GM10266 (cell line): Measurements from ENCODE around the gene IL34.
"Not testable (repeated sequence)": the region's sequence is repeated elsewhere in the genome, so short reads cannot be mapped to it uniquely, and the experiment has no call there.

Source experiments
- DNase-seq: peaks from one replicate; pipeline ENCODE4 v3.0.0; 2012; ENCODE audit errors: extremely low spot score
- CTCF ChIP-seq: IDR thresholded peaks from 2 replicates; pipeline ENCODE4 v1.5.1; 2012; ENCODE audit warnings: mild to moderate bottlenecking, low read depth; ENCODE audit not compliant: control insufficient read depth, insufficient read depth; ENCODE audit errors: missing control alignments

Gene IL34

GRCh38 chr16:70634861-70635260 lies 11.5 kb upstream of the IL34 start:
- no peak for TF ChIP-seq CTCF
- no peak for DNase-seq

GRCh38 chr16:70635336-70636016 lies 10.9 kb upstream of the IL34 start:
- no peak for DNase-seq
- no peak for TF ChIP-seq CTCF

- no peak for DNase-seq
- TF ChIP-seq CTCF = no peak
These were observed 7.3 kb upstream of the IL34 start for GRCh38 chr16:70638814-70639792.

- TF ChIP-seq CTCF = no peak
- DNase-seq = no peak
These were observed 3.7 kb upstream of the IL34 start for GRCh38 chr16:70642633-70643032.

GRCh38 chr16:70643264-70643663 lies 3.1 kb upstream of the IL34 start:
- DNase-seq = not testable (repeated sequence)

- no peak for DNase-seq
- TF ChIP-seq CTCF = no peak
These were observed 1.4 kb upstream of the IL34 start for GRCh38 chr16:70644763-70645597.
